ENCODE results near the gene ABCC6. TPM values are rescaled to one million over a fixed set of nuclear protein-coding genes. Genes with fewer than 3 reads are reported as not detected.
"Not testable (repeated sequence)": the region's sequence is repeated elsewhere in the genome, so short reads cannot be mapped to it uniquely, and the experiment has no call there.

Gene ABCC6
- total RNA-seq, 1 experiment from 2014 or later = not detected

DNA sequence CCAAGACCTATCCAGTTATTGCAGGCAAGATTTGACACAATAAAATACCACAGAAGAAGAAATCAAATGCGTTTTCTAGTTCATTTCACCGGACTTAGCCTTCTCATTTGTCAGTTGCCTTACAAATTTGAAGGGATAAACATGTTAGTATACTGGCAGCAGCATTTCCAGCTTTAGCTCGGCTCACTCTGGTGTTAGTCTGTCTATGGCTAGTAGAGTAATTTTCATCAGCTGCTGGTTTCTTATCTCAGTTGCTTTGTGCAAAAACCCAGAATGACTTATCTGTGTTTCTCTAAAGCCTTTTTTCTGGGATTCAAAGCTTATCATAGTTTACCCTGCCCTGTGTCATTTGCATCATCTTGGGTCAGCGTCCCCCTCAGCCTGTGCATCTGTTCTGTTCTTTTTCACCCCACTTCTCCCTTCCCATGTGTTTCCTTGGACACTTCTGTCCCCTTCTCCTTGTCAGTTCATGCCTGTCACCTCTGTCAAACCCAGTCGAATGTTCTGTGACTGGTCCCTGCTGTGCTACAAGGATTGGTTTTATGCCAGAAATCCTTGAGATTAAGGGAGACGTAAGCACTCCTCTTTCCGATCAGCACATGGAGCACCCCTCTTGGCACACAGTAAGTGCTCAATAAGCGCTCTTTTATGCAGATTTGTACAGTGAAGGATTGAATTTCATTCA lies 23.4 kb upstream of the ABCC6 start:
- BruUV-seq (replicated peaks); DNase-seq (ENCODE audit: low spot score): not testable (repeated sequence)

DNA sequence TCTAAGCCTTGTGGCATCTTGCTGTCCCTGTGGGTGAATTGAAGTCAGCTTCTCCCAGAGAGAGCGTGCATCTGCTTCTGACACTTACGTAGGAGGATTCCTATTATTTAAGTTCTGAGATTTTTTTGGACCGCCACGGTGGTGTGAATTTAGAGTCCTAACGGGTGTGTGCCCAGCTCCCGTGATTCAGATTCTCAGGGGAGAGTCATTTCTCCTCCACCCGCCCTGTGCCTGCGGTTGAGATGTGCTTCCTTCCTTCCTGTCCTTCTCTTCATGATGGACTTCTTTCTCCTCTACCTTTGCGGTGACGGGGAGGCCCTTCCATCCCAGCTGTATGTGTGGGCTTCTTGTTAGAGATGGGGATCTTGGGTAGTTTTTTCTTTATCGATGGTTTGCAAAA lies 20.6 kb upstream of the ABCC6 start:
- BruUV-seq (replicated peaks); H3K27ac ChIP-seq (ENCODE audit: low read depth, low read length, poor library complexity, severe bottlenecking); CTCF ChIA-PET; intact Hi-C loops (cut with micrococcal nuclease; ENCODE audit: unreplicated experiment); H3K36me3 ChIP-seq (ENCODE audit: insufficient read depth, low read length, poor library complexity, severe bottlenecking); H3K4me3 ChIP-seq (ENCODE audit: low read depth, low read length, poor library complexity, severe bottlenecking); H3K4me1 ChIP-seq (ENCODE audit: insufficient read depth, low read length, poor library complexity, severe bottlenecking); POLR2A ChIA-PET (ENCODE audit: low non-redundant PET); DNase-seq (ENCODE audit: low spot score); H3K27me3 ChIP-seq (replicated peaks; ENCODE audit: insufficient read depth, low read depth, low read length, poor library complexity); H3K9me3 ChIP-seq (ENCODE audit: low read depth, low read length, poor library complexity, severe bottlenecking): not testable (repeated sequence)

More for the DNA sequence above, 23.4 kb upstream of the ABCC6 start:
- CTCF ChIA-PET; H3K9me3 ChIP-seq (ENCODE audit: low read depth, low read length, poor library complexity, severe bottlenecking); POLR2A ChIA-PET (ENCODE audit: low non-redundant PET); H3K4me3 ChIP-seq (ENCODE audit: low read depth, low read length, poor library complexity, severe bottlenecking); intact Hi-C loops (cut with micrococcal nuclease; ENCODE audit: unreplicated experiment); H3K27ac ChIP-seq (ENCODE audit: low read depth, low read length, poor library complexity, severe bottlenecking); H3K27me3 ChIP-seq (replicated peaks; ENCODE audit: insufficient read depth, low read depth, low read length, poor library complexity); H3K36me3 ChIP-seq (ENCODE audit: insufficient read depth, low read length, poor library complexity, severe bottlenecking); H3K4me1 ChIP-seq (ENCODE audit: insufficient read depth, low read length, poor library complexity, severe bottlenecking): not testable (repeated sequence)

DNA sequence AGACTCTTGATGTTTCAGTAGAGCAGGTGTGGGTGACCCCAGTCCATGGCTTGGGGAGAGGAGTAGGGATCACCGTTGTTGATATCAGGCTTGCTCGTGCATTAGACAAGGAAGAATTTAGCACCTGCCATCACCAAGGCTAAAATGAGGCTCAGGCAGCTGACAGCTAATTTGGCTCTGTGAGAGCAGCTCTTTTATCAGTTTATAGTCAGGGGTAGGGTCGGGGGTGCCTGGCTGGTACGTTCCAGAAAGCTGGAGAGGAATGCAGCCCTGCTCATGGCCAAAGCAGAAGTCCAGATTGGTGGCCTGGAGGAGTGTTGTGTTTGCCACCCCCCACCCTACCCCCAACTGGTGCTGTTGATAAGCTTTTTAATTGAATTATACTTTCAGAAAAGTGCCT lies 17.4 kb upstream of the ABCC6 start:
- H3K36me3 ChIP-seq (ENCODE audit: insufficient read depth, low read length, poor library complexity, severe bottlenecking); H3K27me3 ChIP-seq (replicated peaks; ENCODE audit: insufficient read depth, low read depth, low read length, poor library complexity); DNase-seq (ENCODE audit: low spot score); H3K4me3 ChIP-seq (ENCODE audit: low read depth, low read length, poor library complexity, severe bottlenecking); H3K27ac ChIP-seq (ENCODE audit: low read depth, low read length, poor library complexity, severe bottlenecking); POLR2A ChIA-PET (ENCODE audit: low non-redundant PET); H3K4me1 ChIP-seq (ENCODE audit: insufficient read depth, low read length, poor library complexity, severe bottlenecking); H3K9me3 ChIP-seq (ENCODE audit: low read depth, low read length, poor library complexity, severe bottlenecking); intact Hi-C loops (cut with micrococcal nuclease; ENCODE audit: unreplicated experiment); CTCF ChIA-PET; BruUV-seq (replicated peaks): not testable (repeated sequence)

DNA sequence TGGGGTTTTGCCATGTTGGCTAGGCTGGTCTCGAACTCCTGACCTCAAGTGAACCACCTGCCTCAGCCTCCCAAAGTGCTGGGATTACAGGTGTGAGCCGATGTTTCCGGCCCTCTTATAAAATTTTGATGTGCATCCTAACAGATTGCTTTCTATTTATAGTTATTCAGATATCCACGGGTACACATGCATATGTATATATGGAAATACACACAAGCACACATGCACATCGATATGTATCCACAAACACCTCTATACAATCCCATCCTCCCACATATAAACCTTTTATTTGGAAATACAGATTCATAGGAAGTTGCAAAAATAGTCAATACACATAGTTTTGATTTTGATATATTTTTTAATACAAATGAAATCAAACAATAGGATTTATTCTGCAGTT lies 14.4 kb upstream of the ABCC6 start:
- H3K9me3 ChIP-seq (ENCODE audit: low read depth, low read length, poor library complexity, severe bottlenecking); H3K4me3 ChIP-seq (ENCODE audit: low read depth, low read length, poor library complexity, severe bottlenecking); POLR2A ChIA-PET (ENCODE audit: low non-redundant PET); H3K4me1 ChIP-seq (ENCODE audit: insufficient read depth, low read length, poor library complexity, severe bottlenecking); H3K36me3 ChIP-seq (ENCODE audit: insufficient read depth, low read length, poor library complexity, severe bottlenecking); H3K27ac ChIP-seq (ENCODE audit: low read depth, low read length, poor library complexity, severe bottlenecking); H3K27me3 ChIP-seq (replicated peaks; ENCODE audit: insufficient read depth, low read depth, low read length, poor library complexity); DNase-seq (ENCODE audit: low spot score); BruUV-seq (replicated peaks); CTCF ChIA-PET; intact Hi-C loops (cut with micrococcal nuclease; ENCODE audit: unreplicated experiment): not testable (repeated sequence)

DNA sequence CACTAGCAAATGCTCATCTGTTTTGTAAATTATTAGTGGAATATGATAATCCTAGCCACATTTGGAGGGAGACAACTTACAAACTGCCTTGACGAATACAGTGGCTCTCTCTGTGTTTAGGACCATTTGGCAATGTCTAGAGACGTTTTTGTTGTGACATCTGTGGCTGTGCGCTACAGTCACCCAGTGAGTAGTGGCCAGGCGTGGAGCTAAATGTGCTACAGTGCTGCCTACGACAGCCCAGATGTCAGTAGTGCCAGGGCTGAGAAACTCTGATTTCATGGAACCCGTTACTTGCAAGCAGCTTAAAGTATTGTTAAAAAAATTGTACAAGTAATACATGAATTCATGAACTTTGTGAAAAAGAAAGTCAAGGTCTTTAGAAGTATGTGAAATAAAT lies 13.8 kb upstream of the ABCC6 start:
- POLR2A ChIA-PET (ENCODE audit: low non-redundant PET); DNase-seq (ENCODE audit: low spot score); H3K9me3 ChIP-seq (ENCODE audit: low read depth, low read length, poor library complexity, severe bottlenecking); H3K27ac ChIP-seq (ENCODE audit: low read depth, low read length, poor library complexity, severe bottlenecking); H3K4me1 ChIP-seq (ENCODE audit: insufficient read depth, low read length, poor library complexity, severe bottlenecking); H3K36me3 ChIP-seq (ENCODE audit: insufficient read depth, low read length, poor library complexity, severe bottlenecking); BruUV-seq (replicated peaks); CTCF ChIA-PET; intact Hi-C loops (cut with micrococcal nuclease; ENCODE audit: unreplicated experiment); H3K27me3 ChIP-seq (replicated peaks; ENCODE audit: insufficient read depth, low read depth, low read length, poor library complexity); H3K4me3 ChIP-seq (ENCODE audit: low read depth, low read length, poor library complexity, severe bottlenecking): not testable (repeated sequence)

DNA sequence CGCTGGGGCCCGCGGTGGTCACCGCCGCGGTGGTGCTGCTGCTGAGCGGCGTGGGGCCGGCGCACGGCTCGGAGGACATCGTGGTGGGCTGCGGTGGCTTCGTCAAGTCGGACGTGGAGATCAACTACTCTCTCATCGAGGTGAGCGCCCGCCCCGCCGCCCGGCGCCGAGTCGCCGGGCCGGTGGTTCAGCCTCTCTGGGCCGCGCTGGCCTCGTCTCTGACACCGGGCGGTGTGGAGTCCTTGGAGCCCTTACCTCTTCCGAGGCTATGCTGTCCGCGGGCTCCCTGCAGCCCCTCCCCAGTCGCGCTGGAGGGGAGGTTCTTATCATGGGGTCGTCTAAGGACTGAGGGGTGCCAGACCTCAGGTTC lies 9.4 kb upstream of the ABCC6 start:
- intact Hi-C loops (cut with micrococcal nuclease; ENCODE audit: unreplicated experiment); DNase-seq (ENCODE audit: low spot score); BruUV-seq (replicated peaks); H3K36me3 ChIP-seq (ENCODE audit: insufficient read depth, low read length, poor library complexity, severe bottlenecking); H3K27me3 ChIP-seq (replicated peaks; ENCODE audit: insufficient read depth, low read depth, low read length, poor library complexity); H3K9me3 ChIP-seq (ENCODE audit: low read depth, low read length, poor library complexity, severe bottlenecking); H3K27ac ChIP-seq (ENCODE audit: low read depth, low read length, poor library complexity, severe bottlenecking); H3K4me1 ChIP-seq (ENCODE audit: insufficient read depth, low read length, poor library complexity, severe bottlenecking); CTCF ChIA-PET: not testable (repeated sequence)
- POLR2A ChIA-PET (ENCODE audit: low non-redundant PET) = interaction anchor here (0.6 kb wide), 1 partner anchor 31 kb away, joined by 3 read pairs; no protein-coding TSS in a partner anchor
- H3K4me3 ChIP-seq (ENCODE audit: low read depth, low read length, poor library complexity, severe bottlenecking) = peak overlapping the region; percentile 31

DNA sequence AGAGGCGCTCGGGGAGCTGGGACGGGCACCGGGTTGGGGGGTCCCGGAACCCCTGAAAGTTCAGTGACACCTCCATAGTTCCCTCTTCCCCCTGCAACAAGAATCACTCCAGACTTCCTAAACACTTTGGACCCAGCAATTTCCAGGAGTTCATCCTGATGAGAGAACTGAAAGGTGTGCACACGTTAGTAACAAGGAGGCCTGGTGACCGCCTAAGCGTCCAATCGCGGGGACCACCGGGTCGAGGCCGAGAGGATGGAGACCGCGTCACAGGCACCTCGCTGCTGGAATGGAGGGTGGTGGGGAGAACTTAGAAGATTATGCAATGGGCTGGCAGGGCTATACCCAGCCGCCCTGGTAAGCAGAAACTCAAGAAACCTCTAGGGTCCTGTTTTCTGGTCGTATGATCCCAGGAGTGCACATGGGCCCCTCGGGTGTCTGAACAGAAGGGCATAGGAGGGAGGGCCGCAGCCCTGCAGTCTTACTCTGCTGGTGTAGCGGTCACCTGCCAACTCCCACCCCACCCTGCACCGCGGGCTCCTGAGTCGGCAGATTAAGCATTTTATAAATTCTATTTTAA lies 458 bp upstream of the ABCC6 start:
- DNase-seq (ENCODE audit: low spot score); BruUV-seq (replicated peaks); H3K4me3 ChIP-seq (ENCODE audit: low read depth, low read length, poor library complexity, severe bottlenecking); POLR2A ChIA-PET (ENCODE audit: low non-redundant PET); CTCF ChIA-PET; H3K27me3 ChIP-seq (replicated peaks; ENCODE audit: insufficient read depth, low read depth, low read length, poor library complexity); H3K27ac ChIP-seq (ENCODE audit: low read depth, low read length, poor library complexity, severe bottlenecking); H3K36me3 ChIP-seq (ENCODE audit: insufficient read depth, low read length, poor library complexity, severe bottlenecking); H3K4me1 ChIP-seq (ENCODE audit: insufficient read depth, low read length, poor library complexity, severe bottlenecking); intact Hi-C loops (cut with micrococcal nuclease; ENCODE audit: unreplicated experiment); H3K9me3 ChIP-seq (ENCODE audit: low read depth, low read length, poor library complexity, severe bottlenecking): not testable (repeated sequence)

DNA sequence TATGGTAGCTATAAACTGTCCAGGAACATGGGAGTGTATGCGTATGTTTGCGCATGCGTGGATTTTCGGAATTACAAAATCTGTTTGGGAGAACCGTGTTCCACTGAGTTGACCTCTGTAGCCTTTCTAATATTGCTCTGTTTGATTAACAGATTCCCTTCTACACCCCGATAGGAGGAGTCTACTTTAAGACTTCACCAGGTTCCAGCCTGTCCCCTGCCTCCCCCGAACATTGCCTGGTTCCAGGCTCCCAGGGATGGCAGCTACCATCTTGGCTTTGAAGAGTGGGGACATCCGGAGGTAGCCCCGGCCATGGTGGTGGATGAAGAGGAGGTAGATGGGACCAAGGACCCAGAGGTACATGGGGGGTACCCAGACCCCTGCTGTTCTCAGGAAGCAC lies 1.9 kb downstream of the ABCC6 start:
- intact Hi-C loops (cut with micrococcal nuclease; ENCODE audit: unreplicated experiment); BruUV-seq (replicated peaks); H3K27me3 ChIP-seq (replicated peaks; ENCODE audit: insufficient read depth, low read depth, low read length, poor library complexity); CTCF ChIA-PET; H3K4me1 ChIP-seq (ENCODE audit: insufficient read depth, low read length, poor library complexity, severe bottlenecking); H3K9me3 ChIP-seq (ENCODE audit: low read depth, low read length, poor library complexity, severe bottlenecking); H3K27ac ChIP-seq (ENCODE audit: low read depth, low read length, poor library complexity, severe bottlenecking); H3K4me3 ChIP-seq (ENCODE audit: low read depth, low read length, poor library complexity, severe bottlenecking); POLR2A ChIA-PET (ENCODE audit: low non-redundant PET); DNase-seq (ENCODE audit: low spot score); H3K36me3 ChIP-seq (ENCODE audit: insufficient read depth, low read length, poor library complexity, severe bottlenecking): not testable (repeated sequence)
